Dermis microvascular lymphatic vessel endothelial cell (primary cell): Measurements from ENCODE around the gene GAS6. TPM values are rescaled to one million over a fixed set of nuclear protein-coding genes. Genes with fewer than 3 reads are reported as not detected.

Experiments
- DNase-seq, 2 donors: peaks; one replicate each; pipeline versions ENCODE4 v3.0.0 to v3.0.0-alpha.2; 2010; ENCODE audit warnings: low read depth in 2 of 2
- total RNA-seq: library from RNA; depleted of rRNA; stranded (reverse); fragments of >200 nt; gene quantifications from 2 replicates; pipeline ENCODE4 v1.2.1, GENCODE V29; 2014

GAS6 gene
- total RNA-seq, 1 donor from 2014 or later: 58.0 TPM

DNA sequence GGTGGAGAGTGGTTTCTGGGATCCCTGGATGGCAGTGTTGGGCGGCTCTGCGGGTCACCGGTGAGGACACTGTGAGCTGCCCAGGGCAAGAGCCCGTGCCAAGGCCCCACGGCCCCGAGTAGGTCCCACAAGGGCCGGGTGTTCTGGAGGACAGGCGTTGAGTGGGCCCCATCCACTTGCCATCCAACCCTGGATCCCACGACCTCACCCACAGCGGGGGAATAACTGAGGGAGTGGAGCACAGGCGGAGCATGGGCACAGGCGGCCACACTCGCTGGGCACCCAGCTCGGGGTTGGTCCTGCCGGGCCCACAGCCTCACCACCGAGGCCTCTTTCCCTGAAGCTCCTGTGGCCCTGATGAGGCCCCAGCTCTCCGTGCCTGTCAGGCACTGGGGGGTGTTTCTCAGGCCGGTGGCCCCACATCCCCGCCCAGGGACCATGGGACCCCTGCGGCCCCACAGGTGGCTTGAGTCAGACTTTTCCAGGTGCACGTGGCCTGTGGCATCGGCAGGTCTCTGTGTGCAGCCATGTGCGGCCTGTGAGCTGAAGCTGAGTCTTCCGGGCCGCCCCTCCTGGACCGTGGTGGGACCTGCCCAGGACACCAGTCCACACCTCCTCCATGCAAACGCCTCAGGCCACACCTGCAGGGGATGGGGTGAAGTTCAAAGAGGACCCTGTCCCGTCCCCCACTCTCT, 88.3 kb downstream of the GAS6 start:
- DNase-seq: no peak

DNA sequence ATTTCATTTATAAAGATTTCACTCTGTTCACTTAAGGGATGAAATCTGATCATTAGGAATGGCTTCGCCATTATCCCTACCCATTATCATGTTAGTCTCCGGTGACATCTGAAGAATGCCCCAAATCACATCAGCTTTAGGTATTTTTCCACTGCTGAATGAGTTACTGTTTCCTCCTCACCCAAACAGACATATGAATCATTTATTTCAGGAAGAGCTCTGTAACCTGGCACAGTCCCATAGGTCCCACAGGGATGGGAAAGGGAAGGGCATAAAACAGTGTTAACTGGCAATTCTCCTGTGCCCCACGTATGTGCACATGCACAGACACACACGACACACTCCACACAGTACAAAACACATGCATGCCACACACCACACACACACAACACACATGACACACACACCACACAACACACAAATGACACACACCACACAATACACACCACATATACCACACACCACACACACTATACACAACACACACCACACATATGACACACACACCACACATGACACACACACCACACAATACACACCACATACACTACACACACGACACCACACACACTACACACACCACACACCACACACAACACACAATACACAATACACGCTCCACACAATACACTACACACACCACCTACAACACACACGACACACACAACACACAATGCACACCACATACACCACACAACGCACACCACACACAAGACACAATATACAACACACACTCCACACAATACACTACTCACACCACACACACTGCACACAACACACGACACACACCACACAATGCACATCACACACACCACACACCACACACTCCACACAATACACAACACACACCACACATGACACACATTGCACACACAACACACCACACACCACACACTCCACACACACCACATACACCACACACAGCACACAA, 89.4 kb downstream of the GAS6 start:
- peak; percentile 95 to 98 for DNase-seq

DNA sequence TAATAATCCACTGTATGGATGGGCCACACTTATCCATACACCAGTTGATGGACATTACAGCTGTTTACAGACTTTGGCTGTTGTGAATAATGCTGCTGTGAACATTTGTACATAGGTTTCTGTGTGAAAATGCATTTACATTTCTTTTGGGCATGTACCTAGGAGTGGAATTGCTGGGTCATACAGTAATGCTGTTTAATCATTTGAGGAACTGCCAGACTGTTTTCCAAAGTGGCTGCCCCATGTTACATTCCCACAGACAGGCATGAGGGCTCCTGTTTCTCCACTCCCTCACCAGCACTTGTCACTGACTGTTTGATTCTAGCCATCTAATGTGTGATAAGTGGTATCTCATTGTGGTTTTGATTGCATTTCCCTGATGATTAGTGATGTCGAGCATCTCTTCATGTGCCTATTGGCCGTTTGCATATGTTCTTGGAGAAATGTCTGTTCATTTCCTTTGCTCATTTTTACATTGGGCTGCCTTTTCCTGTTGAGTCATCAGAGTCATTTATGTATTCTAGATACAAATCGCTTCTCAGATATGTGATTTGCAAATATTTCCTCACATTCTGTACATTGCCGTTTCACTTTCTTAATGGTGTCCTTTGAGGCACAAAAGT, 92.1 kb downstream of the GAS6 start:
- peak; percentile 60 to 91 for DNase-seq

DNA sequence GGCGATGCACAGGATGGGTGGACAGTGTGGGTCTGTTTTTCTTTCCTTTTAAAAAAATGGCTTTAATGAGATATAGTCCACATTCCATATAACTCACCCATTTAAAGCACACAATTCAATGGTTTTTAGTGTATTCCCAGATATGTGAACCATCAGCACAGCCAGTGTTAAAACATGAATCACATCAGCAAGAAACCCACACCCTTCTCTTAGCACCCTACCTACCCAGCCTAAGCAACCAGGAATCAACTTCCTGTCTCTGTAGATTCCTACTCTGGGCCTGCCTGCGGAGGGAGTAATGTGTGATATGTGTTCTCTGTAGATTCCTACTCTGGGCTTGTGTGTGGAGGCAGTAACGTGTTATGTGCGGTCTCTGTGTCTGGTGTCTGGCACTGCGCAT, 92.9 kb downstream of the GAS6 start:
- DNase-seq: no peak

Other genes starting within 250 kb of the GAS6 start
- gene ATP4B, start 205.9 kb downstream of the GAS6 start, total RNA-seq: not detected in 2 replicates
- gene GRK1, start 196.9 kb downstream of the GAS6 start, total RNA-seq: not detected in 2 replicates
- 45.6 and 51.7 TPM in 2 replicates for gene TMEM255B, start 104.8 kb downstream of the GAS6 start, total RNA-seq
- gene C13orf46, start 110.0 kb upstream of the GAS6 start, total RNA-seq: 0.13 TPM in 2 replicates